GM12878 (cell line): ENCODE data around the gene GARIN5A. TPM values are rescaled to one million over a fixed set of nuclear protein-coding genes. Genes with fewer than 3 reads are reported as not detected.

Source experiments
- ASH2L ChIP-seq: fragments of 300-600, 200-600 bp; sonication (generic); IDR thresholded peaks from 2 replicates; pipeline ENCODE4 v1.6.1; 2017; ENCODE audit warnings: low read depth, mild to moderate bottlenecking, borderline replicate concordance
- BCL11A ChIP-seq: IDR thresholded peaks from 2 replicates; pipeline ENCODE4 v1.6.1; 2011; ENCODE audit warnings: low read depth, low read length
- CREM ChIP-seq: IDR thresholded peaks from 2 replicates; pipeline ENCODE4 v1.6.1; 2014; ENCODE audit warnings: antibody characterized with exemption, low read depth
- HCFC1 ChIP-seq: fragments of 150-350 bp; IDR thresholded peaks from 2 replicates; pipeline ENCODE4 v1.6.1; 2014; ENCODE audit warnings: low read length
- IKZF1 ChIP-seq: fragments of 450-650 bp; conservative IDR thresholded peaks from 2 replicates; pipeline ENCODE4 v1.6.1; 2017; ENCODE audit warnings: antibody characterized with exemption, mild to moderate bottlenecking
- MXI1 ChIP-seq: fragments of 150-350 bp; IDR thresholded peaks from 2 replicates; pipeline ENCODE4 v1.6.1; 2011; ENCODE audit warnings: low read depth, mild to moderate bottlenecking, inconsistent platforms, low read length, improper control_type of control experiment
- PML ChIP-seq: IDR thresholded peaks from 2 replicates; pipeline ENCODE4 v1.6.1; 2012; ENCODE audit warnings: low read length, inconsistent platforms
- RAD21 ChIP-seq: IDR thresholded peaks from 2 replicates; pipeline ENCODE4 v1.6.1; 2011; ENCODE audit warnings: mild to moderate bottlenecking, low read depth, low read length, moderate library complexity; ENCODE audit not compliant: insufficient read depth
- SIN3A ChIP-seq: IDR thresholded peaks from 2 replicates; pipeline ENCODE4 v1.6.1; 2012; ENCODE audit warnings: low read depth, low read length, improper control_type of control experiment
- SMAD5 ChIP-seq: IDR thresholded peaks from 2 replicates; pipeline ENCODE4 v1.6.1; 2016; ENCODE audit warnings: antibody characterized with exemption, low read depth
- SPI1 ChIP-seq: IDR thresholded peaks from 2 replicates; pipeline ENCODE4 v1.6.1; 2011; ENCODE audit warnings: low read depth, mild to moderate bottlenecking, low read length, moderate library complexity, borderline replicate concordance; ENCODE audit not compliant: insufficient read depth
- STAT3 ChIP-seq: IDR thresholded peaks from 2 replicates; pipeline ENCODE4 v1.6.1; 2011; ENCODE audit warnings: low read depth, low read length, improper control_type of control experiment
- TCF12 ChIP-seq: IDR thresholded peaks from 2 replicates; pipeline ENCODE4 v1.6.1; 2011; ENCODE audit warnings: low read depth, mild to moderate bottlenecking, low read length
- ZNF622 ChIP-seq: fragments of 450-650 bp; IDR thresholded peaks from 2 replicates; pipeline ENCODE4 v1.6.1; 2017; ENCODE audit warnings: mild to moderate bottlenecking, inconsistent platforms
- ZZZ3 ChIP-seq: IDR thresholded peaks from 2 replicates; pipeline ENCODE4 v1.6.1; 2011; ENCODE audit warnings: low read depth; ENCODE audit not compliant: control insufficient read depth, insufficient read length
- polyA plus RNA-seq, 11 experiments: library from polyadenylated mRNA; depleted of rRNA in 4 of 11; unstranded in 6 of 11; stranded (reverse) in 5 of 11; fragments of >200 nt; fragmentation: Nextera tagmentation in 4 of 11; fragmentation: Illumina TruSeq in 1 of 11; extraction: Ambion mirVana in 4 of 11; extraction: Trizol in 1 of 11; gene quantifications; 1 replicate in 1 of 11; 2 replicates in 10 of 11; pipeline versions ENCODE4 v1.2.1 to v1.2.3, GENCODE V29; 2011 to 2016; ENCODE audit warnings: inconsistent platforms in 2 of 11, missing spikeins in 2 of 11, low read depth in 1 of 11
- total RNA-seq, 4 experiments: library from RNA; depleted of rRNA in 3 of 4; stranded (reverse); fragments of >200 nt in 3 of 4; fragmentation: Illumina TruSeq in 1 of 4; extraction: Trizol in 1 of 4; gene quantifications; 2 replicates each; pipeline versions ENCODE4 v1.2.1 to v1.2.3, GENCODE V29; 2013 to 2021
- TF ChIP-seq, protein P1 (sequence below): IDR thresholded peaks from 2 replicates; pipeline ENCODE4 v1.6.1; 2012; ENCODE audit warnings: low read depth, low read length, improper control_type of control experiment
- TF ChIP-seq, protein P2 (sequence below): fragments of 450-650 bp; formaldehyde crosslinking; IDR thresholded peaks from 2 replicates; pipeline ENCODE4 v1.4.0; 2020; ENCODE audit warnings: mild to moderate bottlenecking, moderate library complexity
- TF ChIP-seq, protein P3 (sequence below): fragments of 450-650 bp; IDR thresholded peaks from 2 replicates; pipeline ENCODE4 v1.6.1; 2018; ENCODE audit warnings: borderline replicate concordance, mild to moderate bottlenecking; ENCODE audit not compliant: partially characterized antibody
- TF ChIP-seq, protein P4 (sequence below): fragments of 150-350 bp; IDR thresholded peaks from 2 replicates; pipeline ENCODE4 v1.6.1; 2016; ENCODE audit warnings: low read depth, low read length

The GARIN5A gene
- total and polyA plus RNA-seq, 10 of the 15 experiments (the other 5 are each of a cell fraction or from before 2014, with no cell fraction given), result 0.18 to 1.2 (median 0.24) TPM; not detected in 6

DNA sequence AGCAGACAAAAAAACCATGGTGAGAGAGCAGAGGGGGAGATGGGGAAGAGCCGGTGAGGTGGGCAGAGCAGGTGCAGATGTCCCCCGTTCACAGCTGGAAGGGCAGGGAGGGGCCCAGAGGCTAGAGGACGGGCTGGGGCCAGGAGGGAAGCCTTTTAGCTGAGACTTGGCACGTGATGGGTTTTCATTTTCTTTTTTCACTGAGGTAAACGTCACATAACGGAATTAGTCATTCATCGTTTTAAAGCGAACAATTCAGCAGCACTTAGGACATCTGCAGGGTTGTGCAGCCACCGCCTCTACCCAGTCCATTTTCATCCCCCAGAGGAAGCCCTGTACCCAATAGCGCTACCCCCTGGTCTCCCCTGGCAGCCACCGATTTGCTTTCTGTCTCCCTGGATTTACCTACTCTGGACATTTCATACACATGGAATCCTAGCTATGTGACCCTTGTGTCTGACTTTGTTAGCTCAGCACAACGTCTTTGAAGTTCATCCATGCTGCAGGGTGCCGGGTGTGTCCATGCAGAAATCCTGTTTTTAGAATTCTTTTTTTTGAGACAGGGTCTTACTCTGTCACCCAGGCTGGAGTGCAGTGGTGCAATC, 16.4 kb downstream of the GARIN5A start (continued):
- TF ChIP-seq ZZZ3 (no peak), STAT3 (no peak), SMAD5 (no peak), IKZF1 (peak; percentile 60), RAD21 (peak; percentile 31; the same call in 1 of the 2 replicates), CREM (peak; percentile 71), SIN3A (no peak), HCFC1 (no peak), ASH2L (peak; percentile 23; the same call in 1 of the 2 replicates), BCL11A (no peak), TCF12 (peak; percentile 92), PML (no peak), MXI1 (no peak; the same call in 1 of the 2 replicates), SPI1 (peak; percentile 31; the same call in 1 of the 2 replicates), ZNF622 (no peak)
- TF ChIP-seq, protein P1, sequence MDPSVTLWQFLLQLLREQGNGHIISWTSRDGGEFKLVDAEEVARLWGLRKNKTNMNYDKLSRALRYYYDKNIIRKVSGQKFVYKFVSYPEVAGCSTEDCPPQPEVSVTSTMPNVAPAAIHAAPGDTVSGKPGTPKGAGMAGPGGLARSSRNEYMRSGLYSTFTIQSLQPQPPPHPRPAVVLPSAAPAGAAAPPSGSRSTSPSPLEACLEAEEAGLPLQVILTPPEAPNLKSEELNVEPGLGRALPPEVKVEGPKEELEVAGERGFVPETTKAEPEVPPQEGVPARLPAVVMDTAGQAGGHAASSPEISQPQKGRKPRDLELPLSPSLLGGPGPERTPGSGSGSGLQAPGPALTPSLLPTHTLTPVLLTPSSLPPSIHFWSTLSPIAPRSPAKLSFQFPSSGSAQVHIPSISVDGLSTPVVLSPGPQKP, result no peak
- TF ChIP-seq, protein P2, sequence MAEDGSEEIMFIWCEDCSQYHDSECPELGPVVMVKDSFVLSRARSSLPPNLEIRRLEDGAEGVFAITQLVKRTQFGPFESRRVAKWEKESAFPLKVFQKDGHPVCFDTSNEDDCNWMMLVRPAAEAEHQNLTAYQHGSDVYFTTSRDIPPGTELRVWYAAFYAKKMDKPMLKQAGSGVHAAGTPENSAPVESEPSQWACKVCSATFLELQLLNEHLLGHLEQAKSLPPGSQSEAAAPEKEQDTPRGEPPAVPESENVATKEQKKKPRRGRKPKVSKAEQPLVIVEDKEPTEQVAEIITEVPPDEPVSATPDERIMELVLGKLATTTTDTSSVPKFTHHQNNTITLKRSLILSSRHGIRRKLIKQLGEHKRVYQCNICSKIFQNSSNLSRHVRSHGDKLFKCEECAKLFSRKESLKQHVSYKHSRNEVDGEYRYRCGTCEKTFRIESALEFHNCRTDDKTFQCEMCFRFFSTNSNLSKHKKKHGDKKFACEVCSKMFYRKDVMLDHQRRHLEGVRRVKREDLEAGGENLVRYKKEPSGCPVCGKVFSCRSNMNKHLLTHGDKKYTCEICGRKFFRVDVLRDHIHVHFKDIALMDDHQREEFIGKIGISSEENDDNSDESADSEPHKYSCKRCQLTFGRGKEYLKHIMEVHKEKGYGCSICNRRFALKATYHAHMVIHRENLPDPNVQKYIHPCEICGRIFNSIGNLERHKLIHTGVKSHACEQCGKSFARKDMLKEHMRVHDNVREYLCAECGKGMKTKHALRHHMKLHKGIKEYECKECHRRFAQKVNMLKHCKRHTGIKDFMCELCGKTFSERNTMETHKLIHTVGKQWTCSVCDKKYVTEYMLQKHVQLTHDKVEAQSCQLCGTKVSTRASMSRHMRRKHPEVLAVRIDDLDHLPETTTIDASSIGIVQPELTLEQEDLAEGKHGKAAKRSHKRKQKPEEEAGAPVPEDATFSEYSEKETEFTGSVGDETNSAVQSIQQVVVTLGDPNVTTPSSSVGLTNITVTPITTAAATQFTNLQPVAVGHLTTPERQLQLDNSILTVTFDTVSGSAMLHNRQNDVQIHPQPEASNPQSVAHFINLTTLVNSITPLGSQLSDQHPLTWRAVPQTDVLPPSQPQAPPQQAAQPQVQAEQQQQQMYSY (CRISPR knock-in tag), result no peak
- TF ChIP-seq, protein P3, sequence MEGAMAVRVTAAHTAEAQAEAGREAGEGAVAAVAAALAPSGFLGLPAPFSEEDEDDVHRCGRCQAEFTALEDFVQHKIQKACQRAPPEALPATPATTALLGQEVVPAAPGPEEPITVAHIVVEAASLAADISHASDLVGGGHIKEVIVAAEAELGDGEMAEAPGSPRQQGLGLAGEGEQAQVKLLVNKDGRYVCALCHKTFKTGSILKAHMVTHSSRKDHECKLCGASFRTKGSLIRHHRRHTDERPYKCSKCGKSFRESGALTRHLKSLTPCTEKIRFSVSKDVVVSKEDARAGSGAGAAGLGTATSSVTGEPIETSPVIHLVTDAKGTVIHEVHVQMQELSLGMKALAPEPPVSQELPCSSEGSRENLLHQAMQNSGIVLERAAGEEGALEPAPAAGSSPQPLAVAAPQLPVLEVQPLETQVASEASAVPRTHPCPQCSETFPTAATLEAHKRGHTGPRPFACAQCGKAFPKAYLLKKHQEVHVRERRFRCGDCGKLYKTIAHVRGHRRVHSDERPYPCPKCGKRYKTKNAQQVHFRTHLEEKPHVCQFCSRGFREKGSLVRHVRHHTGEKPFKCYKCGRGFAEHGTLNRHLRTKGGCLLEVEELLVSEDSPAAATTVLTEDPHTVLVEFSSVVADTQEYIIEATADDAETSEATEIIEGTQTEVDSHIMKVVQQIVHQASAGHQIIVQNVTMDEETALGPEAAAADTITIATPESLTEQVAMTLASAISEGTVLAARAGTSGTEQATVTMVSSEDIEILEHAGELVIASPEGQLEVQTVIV, result no peak
- TF ChIP-seq, protein P4, sequence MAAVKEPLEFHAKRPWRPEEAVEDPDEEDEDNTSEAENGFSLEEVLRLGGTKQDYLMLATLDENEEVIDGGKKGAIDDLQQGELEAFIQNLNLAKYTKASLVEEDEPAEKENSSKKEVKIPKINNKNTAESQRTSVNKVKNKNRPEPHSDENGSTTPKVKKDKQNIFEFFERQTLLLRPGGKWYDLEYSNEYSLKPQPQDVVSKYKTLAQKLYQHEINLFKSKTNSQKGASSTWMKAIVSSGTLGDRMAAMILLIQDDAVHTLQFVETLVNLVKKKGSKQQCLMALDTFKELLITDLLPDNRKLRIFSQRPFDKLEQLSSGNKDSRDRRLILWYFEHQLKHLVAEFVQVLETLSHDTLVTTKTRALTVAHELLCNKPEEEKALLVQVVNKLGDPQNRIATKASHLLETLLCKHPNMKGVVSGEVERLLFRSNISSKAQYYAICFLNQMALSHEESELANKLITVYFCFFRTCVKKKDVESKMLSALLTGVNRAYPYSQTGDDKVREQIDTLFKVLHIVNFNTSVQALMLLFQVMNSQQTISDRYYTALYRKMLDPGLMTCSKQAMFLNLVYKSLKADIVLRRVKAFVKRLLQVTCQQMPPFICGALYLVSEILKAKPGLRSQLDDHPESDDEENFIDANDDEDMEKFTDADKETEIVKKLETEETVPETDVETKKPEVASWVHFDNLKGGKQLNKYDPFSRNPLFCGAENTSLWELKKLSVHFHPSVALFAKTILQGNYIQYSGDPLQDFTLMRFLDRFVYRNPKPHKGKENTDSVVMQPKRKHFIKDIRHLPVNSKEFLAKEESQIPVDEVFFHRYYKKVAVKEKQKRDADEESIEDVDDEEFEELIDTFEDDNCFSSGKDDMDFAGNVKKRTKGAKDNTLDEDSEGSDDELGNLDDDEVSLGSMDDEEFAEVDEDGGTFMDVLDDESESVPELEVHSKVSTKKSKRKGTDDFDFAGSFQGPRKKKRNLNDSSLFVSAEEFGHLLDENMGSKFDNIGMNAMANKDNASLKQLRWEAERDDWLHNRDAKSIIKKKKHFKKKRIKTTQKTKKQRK, result no peak
